ENCODE measurements around the gene CCDC138.

The CCDC138 gene

GRCh38 chr2:108866041-108866440 lies 79.5 kb downstream of the CCDC138 start:
- no peak overlapping the region for H3K4me3 ChIP-seq (ENCODE audit: low read length)
- DNase-seq (ENCODE audit: low read depth), result no peak
- no peak for TF ChIP-seq CTCF (conservative IDR thresholded peaks at IDR 0.05; ENCODE audit: low read depth, low read length)

GRCh38 chr2:108868911-108869310 lies 82.3 kb downstream of the CCDC138 start:
- TF ChIP-seq CTCF (conservative IDR thresholded peaks at IDR 0.05; ENCODE audit: low read depth, low read length), result no peak
- no peak overlapping the region for H3K4me3 ChIP-seq (ENCODE audit: low read length)
- no peak for DNase-seq (ENCODE audit: low read depth)

GRCh38 chr2:108869542-108869941 lies 83.0 kb downstream of the CCDC138 start:
- no peak for DNase-seq (ENCODE audit: low read depth)
- no peak for TF ChIP-seq CTCF (conservative IDR thresholded peaks at IDR 0.05; ENCODE audit: low read depth, low read length)
- no peak overlapping the region for H3K4me3 ChIP-seq (ENCODE audit: low read length)

- no peak for DNase-seq (ENCODE audit: low read depth)
- H3K4me3 ChIP-seq (ENCODE audit: low read length), result no peak overlapping the region
- TF ChIP-seq CTCF (conservative IDR thresholded peaks at IDR 0.05; ENCODE audit: low read depth, low read length), result no peak
These were observed 83.6 kb downstream of the CCDC138 start for GRCh38 chr2:108870069-108870644.

- H3K4me3 ChIP-seq (ENCODE audit: low read length), result no peak overlapping the region
- DNase-seq (ENCODE audit: low read depth), result no peak
- TF ChIP-seq CTCF (conservative IDR thresholded peaks at IDR 0.05; ENCODE audit: low read depth, low read length), result no peak
These were observed 90.9 kb downstream of the CCDC138 start for GRCh38 chr2:108877506-108877905.

- DNase-seq (ENCODE audit: low read depth), result no peak
- no peak overlapping the region for H3K4me3 ChIP-seq (ENCODE audit: low read length)
- TF ChIP-seq CTCF (conservative IDR thresholded peaks at IDR 0.05; ENCODE audit: low read depth, low read length), result no peak
These were observed 91.7 kb downstream of the CCDC138 start for GRCh38 chr2:108878276-108878675.

- no peak for DNase-seq (ENCODE audit: low read depth)
- no peak overlapping the region for H3K4me3 ChIP-seq (ENCODE audit: low read length)
- TF ChIP-seq CTCF (conservative IDR thresholded peaks at IDR 0.05; ENCODE audit: low read depth, low read length), result no peak
These were observed 98.0 kb downstream of the CCDC138 start for GRCh38 chr2:108884619-108885018.

All from retinal pigment epithelial cell (primary cell).